GM12865 (cell line): ENCODE results near the gene ADCY6.

Experiments
- DNase-seq: peaks from one replicate; pipeline ENCODE4 v3.0.0; 2010; ENCODE audit warnings: low read depth
- H3K4me3 ChIP-seq: 2 replicates; pipeline ENCODE4 v1.5.1; 2011; ENCODE audit warnings: mild to moderate bottlenecking, low read depth, low read length, control low read depth
- TF ChIP-seq, protein P1 (sequence below): IDR thresholded peaks from 2 replicates; pipeline ENCODE4 v1.5.1; 2011; ENCODE audit warnings: low read length, control low read depth, low read depth, inconsistent platforms; ENCODE audit not compliant: insufficient read depth; ENCODE audit errors: missing control alignments

The ADCY6 gene

GRCh38 chr12:48777501-48778400, 11.1 kb downstream of the ADCY6 start:
- DNase-seq = no peak
- no peak overlapping the region for H3K4me3 ChIP-seq
- TF ChIP-seq, protein P1, sequence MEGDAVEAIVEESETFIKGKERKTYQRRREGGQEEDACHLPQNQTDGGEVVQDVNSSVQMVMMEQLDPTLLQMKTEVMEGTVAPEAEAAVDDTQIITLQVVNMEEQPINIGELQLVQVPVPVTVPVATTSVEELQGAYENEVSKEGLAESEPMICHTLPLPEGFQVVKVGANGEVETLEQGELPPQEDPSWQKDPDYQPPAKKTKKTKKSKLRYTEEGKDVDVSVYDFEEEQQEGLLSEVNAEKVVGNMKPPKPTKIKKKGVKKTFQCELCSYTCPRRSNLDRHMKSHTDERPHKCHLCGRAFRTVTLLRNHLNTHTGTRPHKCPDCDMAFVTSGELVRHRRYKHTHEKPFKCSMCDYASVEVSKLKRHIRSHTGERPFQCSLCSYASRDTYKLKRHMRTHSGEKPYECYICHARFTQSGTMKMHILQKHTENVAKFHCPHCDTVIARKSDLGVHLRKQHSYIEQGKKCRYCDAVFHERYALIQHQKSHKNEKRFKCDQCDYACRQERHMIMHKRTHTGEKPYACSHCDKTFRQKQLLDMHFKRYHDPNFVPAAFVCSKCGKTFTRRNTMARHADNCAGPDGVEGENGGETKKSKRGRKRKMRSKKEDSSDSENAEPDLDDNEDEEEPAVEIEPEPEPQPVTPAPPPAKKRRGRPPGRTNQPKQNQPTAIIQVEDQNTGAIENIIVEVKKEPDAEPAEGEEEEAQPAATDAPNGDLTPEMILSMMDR = no peak

- no peak for DNase-seq
- H3K4me3 ChIP-seq = no peak overlapping the region
- TF ChIP-seq, protein P1 = no peak
Observed at GRCh38 chr12:48776956-48777355, 11.9 kb downstream of the ADCY6 start.

- no peak for DNase-seq
- no peak overlapping the region for H3K4me3 ChIP-seq
- TF ChIP-seq, protein P1 = no peak
Observed at GRCh38 chr12:48775991-48776649, 12.8 kb downstream of the ADCY6 start.

- TF ChIP-seq, protein P1 = no peak
- no peak for DNase-seq
- no peak overlapping the region for H3K4me3 ChIP-seq
Observed at GRCh38 chr12:48775299-48775698, 13.6 kb downstream of the ADCY6 start.

DNA sequence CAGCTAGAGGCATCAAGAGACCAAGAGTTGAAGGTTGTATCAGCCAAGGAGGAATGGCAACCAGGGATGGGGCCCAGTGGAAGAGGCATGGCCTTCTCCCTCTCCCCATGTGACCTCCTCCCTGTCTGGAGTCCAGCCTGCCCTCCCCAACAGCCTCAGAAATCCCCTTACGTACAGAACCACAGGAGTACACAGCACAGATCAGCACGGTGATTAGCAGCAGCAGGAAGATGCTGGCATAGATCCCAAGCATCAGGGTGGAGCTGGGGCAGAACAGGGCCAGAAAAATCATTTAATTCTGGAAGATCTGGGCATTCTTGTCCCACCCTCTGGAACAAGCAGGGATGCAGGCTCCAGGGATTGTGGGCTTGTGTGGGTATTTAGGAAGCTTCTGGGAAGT, 14.4 kb downstream of the ADCY6 start:
- H3K4me3 ChIP-seq = no peak overlapping the region
- no peak for DNase-seq
- TF ChIP-seq, protein P1 = no peak

GRCh38 chr12:48773686-48774085, 15.2 kb downstream of the ADCY6 start:
- no peak for DNase-seq
- TF ChIP-seq, protein P1 = no peak
- no peak overlapping the region for H3K4me3 ChIP-seq
